ENCODE results near the gene GID8. TPM values are rescaled to one million over a fixed set of nuclear protein-coding genes. Genes with fewer than 3 reads are reported as not detected.
A peak's percentile ranks its signal among the peaks of the same experiment; 100 is the strongest.
"Not testable (repeated sequence)": the region's sequence is repeated elsewhere in the genome, so short reads cannot be mapped to it uniquely, and the experiment has no call there.

GID8 gene
- total RNA-seq, 1 donor from 2014 or later, result 31.5 TPM

DNA sequence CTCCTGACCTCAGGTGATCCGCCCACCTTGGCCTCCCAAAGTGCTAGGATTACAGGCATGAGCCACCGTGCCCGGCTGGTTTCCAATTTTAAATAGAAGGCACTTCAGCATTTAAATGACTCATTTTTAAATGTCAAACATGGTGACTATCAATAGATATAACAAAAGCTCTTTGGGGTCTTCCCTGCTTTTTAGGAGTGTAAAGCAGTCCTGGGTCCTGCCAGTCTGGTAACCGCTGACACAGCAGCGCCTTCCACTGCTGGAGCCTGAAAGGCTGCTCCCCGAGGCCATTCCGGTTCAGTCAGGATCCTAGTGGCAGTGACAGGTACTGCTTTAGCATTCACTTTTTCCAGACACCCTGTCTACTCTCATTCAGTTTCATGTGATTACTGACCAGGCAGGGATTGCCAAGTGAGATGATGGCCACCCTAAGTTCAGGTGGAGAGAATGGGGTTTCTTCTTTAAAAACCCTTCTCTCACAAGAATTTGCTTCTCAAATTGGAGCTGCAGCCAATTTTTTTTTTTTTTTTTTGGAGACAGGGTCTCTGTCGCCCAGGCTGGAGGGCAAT is 16.7 kb upstream of the GID8 start:
- peak; percentile 55 for DNase-seq (ENCODE audit: low spot score)

DNA sequence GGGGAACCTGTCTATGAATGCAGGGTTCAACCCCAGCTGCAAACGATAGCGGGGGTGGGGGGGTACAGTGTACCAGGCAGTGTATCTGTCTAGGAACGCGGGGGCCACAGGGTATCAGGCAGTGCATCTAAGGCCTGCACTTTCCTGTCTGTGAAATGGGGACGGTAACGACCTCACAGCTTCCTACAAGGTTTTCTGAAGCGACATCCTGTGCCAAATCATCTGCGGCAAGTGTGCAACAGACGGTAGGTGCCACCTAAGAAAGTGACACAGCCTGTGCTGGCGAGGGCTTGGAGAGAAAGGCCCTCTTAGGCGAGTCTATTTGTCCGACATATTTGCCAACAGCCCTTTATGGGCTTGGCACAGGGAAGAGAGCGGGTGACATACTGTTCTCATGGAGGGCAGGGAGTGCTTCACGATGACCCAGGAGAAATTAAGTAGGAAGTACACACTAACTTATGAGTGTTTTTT is 15.5 kb upstream of the GID8 start:
- no peak for DNase-seq (ENCODE audit: low spot score)

DNA sequence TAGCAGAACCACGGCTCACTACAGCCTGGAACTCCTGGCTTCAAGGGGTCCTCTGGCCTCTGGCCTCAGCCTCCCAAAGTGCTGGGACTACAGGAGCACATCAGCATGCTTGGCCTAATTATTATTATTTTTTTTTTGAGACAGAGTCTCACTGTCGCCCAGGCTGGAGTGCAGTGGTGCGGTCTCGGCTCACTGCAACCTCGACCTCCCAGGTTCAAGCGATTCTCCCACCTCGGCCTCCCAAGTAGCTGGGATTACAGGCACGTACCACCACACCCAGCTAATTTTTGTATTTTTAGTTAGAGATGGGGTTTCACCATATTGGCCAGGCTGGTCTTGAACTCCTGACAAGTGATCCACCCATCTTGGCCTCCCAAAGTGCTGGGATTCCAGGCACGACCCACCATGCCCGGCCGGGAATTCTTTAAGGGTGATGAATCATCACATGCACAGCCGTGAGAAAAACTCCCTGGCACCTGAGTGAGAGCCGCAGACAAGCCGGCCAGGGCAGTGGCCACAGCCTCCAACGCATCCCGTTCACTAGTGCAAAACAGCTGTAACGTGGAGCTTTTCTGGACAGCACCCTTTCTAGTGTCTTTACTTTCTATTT is 14.8 kb upstream of the GID8 start:
- not testable (repeated sequence) for DNase-seq (ENCODE audit: low spot score)

DNA sequence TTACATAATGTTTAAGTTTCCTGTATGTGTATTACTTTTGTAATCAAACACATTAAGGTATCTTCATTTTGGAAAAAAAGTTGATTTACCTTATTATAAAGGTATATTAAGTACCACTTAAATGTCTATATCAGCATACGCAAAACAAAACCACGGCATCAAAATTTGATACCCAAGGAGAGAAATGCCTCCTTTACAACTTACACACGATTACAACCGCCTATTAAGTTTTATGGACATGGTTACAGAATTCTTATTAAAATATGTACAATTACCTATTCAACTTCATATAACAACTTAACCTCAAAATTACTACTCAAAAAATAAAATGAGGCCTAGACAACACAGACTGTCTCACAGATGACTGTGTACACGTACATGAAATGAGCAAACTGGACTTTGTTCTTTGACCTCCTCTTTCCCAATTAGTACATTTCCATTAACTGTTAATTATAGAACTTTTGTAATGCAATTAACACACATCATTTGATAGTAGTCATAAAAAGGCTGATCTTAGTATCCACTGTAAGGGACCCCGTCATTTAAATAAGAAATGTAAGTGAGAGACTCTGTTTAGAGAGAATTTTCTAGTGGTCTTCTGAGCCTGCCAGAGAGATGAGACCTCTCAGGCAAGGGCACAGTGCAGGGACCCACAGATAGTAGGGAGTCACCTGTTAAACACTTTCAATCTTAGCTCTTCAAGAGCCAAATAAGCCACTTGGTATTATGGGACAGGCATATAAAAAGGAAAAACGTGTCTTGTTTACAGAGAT is 14.1 kb upstream of the GID8 start:
- no peak for DNase-seq (ENCODE audit: low spot score)

DNA sequence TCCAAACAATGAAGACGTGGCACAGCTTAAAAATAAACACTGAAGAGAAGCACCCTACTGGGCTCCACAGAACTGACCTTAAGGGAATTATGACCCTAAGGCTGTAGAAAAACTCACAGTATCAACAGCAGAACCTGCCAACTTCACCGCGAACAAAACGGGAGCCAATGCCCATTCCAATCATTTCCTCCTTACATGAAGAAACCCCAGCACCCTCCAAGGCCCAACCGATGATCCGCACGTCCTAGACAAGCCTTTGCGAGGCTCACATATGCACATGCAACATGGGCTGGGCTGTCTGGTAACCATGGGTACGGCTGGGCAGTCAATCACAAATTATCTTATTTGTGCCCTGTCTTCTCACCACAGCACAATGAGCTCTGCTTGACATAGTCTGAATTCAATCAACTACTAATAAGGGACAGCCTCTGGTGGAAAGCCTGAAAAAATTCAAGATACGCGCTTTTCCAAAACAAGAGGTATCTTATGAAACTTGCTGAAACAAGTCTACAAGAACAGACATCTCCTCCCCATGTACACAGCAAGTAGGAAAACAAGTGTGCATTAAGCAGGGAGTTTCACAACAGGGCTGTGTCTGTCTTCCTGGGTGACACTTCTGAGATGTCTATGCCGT is 13.4 kb upstream of the GID8 start:
- DNase-seq (ENCODE audit: low spot score), result peak; percentile 54

DNA sequence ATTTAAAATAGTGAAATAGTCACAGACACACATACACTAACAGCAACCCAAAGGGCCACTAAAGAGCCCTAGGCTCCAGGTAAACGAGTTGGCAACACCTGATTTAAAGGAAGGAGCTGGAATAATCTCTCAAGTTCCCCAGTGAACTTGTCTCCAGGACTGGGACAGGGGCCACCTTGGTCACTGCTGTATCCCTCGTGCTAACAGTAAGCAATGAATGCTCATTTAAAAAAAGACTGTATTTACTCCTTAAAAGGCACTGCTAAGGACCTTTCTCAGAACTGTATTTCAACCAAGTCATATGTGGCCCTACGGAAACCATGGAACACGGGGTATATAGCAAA is 12.9 kb upstream of the GID8 start:
- DNase-seq (ENCODE audit: low spot score), result no peak

DNA sequence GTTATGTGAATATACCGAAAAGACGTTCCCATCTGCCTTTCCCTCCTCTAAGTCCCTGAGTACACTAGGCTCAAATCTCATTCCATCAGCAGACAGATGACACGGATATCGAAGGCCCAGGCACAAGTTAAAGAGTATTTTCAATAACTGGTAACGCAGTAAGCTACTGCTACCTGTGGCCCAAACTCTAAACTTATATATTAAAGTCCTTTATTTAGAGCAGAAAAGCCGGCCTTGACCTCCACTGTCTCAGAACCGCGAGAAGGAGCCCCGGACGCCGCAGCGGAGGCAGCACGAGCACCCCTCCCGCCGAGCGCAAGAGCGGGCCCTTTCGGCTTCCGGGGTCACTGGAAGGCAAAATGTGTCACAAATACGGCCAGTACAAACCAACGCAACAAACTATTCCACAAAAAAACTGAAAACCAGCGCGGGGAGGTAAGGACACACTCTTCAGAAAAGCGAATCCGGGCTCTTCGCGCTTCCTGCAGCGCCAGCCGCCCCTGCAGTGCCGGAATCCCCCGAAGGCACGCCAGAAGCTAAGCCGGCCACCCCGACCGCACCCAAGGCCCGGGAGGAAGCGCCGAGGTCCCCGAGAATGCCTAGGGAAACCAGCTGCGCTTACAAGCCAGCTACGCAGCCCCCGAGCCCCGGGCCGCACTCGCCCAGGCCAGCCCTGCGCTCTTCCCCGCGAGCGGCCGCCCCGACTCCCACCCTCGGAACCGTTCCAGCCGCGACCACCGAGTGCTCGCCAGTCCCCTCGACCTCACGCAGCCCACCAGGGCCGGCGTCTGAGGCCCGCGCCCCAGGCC is 12.3 kb upstream of the GID8 start:
- DNase-seq (ENCODE audit: low spot score), result peak; percentile 33

DNA sequence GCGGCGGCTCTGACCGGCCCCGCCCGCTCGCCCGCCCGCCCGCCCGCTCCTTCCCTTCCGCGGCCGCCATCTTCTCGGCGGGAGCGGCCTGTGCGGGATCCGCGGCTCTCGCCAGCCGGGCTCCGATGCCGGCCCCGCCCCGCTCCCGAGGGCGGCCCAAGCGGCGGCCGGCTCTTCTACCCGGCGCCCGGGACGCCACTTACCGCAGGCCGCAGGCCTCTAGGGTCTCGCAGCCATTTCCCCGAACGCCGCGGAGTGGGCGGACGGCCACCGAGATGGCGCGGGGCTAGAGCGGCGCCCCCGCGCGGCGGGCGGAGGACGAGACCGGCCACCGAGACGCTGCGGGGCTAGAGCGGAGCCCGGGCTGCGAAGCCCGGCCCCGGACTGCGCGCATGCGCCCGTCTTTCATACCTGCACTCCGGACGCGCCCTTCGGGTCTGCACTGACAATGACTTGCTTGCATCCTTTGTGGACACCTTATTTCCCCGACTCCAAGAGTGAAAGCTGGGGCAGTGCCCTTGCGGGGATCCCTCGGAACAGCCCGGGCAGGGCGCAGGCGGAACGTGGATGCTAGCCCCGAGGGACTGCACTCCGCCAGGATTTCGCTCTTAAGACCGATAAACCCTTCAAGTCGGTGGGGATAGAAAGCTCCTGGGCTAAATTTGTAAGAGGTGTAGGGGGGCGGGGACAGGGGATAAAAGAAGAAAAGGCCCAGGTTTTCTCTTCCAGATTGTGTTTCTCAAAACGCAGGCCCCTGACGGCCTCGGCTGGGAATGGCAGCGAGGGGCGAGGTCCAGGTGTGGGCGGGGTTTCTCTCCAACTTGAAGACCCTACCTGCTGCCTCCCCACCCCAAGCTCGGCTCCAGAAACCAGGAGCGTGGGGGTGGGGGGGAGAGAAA is 11.5 kb upstream of the GID8 start, which contains the start of gene DIDO1:
TSS of gene DIDO1 (minus strand) at position 277 of the 899 bp plus-strand sequence.
- peak; percentile 91 for DNase-seq (ENCODE audit: low spot score)

DNA sequence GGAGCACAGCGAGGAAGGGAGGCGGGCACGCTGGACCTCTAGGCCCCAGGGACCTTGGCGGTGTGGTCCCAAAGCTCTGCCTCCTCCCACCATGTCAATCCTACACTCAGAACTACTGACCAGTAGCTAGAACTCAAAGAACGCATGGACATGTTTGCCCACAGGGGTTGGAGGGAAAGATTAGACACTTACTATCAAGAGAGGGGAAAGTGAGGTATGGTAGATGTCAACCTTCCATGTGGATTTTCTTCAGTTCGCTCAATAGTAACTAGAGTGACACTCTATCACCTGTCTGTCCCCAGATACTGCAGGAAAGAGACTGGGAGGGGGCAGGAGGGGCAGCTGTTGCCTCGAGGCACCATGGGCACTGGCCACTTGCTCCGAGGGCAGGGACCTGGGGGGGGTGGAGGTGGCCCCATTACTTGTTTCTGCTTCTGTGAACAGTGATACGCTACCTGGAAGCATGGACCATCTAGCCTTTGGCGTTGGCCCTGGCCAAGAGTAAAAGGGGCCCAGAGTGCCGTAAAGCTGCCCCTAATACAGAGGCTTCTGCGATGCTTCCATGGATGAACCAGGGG is 10.7 kb upstream of the GID8 start:
- DNase-seq (ENCODE audit: low spot score), result no peak

DNA sequence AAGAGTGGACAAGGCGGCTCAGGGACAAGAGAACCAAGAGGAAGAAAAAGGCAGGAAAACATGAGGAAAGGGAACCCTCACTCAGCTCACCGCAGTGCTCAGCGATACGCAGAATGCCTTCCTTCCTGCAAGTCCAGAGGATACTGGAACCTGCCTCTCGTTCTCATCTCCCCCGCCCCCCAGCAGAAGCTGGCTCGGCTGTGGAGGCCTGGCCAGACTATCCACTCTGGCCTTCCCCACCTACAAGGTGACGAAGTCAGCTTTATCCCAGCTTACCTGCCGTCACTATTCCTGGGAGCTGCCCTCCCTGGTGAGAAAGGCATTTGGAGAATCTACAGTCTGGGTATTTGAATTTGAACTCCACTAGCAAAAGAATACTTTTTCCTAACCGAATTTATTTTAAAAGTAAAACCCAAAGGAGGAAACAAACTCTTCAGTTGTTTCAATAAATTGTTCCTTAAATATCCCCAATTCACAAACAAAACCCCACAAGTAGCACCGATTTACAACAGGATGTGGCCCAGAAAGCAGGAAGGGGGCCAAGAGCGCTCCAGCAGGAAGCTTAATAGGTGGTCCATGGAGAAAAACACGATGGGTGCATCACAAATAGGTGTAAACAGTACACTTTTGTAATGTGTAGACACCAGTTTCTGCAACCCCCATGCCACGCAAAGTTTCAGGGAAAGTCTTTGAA is 9.6 kb upstream of the GID8 start:
- no peak for DNase-seq (ENCODE audit: low spot score)

DNA sequence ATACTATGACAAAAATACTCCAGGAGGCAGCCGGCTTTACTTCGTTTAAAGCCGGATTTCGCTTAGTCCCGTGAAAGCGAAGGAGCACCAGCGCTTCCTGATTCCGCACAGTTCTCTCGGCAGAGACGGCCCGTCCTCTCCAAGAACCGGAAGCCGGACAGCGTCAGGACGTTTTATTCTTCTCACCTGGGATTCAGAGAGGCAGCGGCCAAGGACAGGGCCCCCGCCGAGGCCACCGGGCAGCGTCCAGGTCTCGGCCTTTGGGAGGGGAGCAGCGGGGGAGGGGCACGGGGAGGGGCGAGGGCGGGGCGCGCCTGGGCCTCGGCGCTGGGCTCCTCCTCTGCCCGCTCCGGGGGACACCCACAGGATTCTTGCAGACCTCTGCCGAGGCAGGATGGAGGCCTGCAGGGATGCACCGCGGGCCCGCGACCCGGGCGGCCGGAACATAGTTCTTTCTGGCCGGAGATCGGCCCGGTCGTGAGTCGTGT is 8.9 kb upstream of the GID8 start:
- DNase-seq (ENCODE audit: low spot score), result peak; percentile 80

DNA sequence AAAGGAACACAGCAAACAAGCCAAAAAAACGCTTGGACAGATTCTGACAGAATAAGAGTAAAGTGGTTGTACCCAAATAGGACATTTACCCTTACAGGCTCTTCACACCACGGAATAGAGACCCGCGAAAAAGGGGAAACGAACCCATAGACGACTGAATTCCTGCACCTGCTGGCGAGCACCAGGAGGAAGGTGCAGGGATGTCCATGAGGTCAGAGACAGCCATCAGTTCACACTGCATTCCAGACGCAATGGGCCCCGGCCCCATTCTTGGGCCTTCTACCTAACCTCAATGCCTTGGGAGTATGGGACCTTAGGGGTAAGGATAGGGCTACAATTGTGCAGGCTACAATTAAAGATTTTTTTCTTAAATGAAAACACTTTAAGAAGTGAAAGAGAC is 6.5 kb upstream of the GID8 start:
- no peak for DNase-seq (ENCODE audit: low spot score)

DNA sequence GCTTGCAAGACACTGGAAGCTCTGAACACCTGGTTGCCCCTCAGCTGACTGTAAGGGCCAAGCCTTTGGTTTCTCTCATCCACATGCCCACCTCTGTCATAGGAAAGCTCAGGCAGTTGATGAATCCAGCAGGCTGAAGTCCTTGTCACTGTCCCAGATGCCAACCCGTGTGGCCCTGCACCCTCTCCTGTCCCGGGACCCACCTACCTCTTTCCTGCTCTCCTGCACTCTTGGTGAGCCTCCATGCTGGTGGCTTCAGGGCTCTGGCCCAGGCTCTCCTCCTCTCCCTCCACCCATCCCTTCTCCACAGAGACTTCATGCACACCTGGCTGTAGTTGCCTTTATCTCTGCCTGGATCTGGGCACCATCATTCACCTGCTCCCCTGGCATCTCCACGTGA is 4.0 kb upstream of the GID8 start:
- DNase-seq (ENCODE audit: low spot score), result no peak

DNA sequence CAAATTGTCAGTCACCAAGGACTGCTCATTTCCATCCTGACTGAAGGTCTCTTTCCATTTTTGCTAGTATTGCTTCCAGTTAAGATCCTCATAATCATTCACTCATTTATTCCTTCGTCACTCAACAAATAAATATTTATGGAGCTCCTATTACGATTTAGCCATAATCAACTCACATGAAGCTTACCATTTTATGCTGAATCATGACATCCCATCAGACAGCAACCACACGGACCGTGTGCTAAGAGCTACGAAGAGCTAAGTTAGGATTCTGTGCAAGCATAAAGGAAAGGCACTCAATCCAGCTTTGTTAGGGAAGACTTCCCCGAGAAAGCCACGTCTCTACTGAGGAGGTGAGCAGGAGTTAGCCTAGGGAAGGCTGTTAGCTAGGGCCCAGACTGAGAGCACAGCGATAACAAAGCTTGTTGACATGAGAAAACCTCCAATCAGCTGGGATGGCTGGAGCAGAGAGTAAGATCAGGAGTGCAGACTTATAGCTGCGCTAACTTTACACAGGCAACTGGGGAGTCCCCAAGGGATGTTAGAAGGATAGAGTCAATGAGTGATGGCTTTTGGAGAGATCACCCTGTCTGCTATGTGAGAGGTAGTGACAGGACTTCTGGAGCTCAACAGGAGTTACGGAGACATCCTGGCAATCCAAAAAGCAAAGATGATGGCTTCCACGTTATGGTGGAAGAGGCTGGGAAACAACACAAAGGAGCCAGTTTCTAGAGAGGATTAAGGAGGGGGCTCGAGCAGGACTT is 2.6 kb upstream of the GID8 start:
- no peak for DNase-seq (ENCODE audit: low spot score)

DNA sequence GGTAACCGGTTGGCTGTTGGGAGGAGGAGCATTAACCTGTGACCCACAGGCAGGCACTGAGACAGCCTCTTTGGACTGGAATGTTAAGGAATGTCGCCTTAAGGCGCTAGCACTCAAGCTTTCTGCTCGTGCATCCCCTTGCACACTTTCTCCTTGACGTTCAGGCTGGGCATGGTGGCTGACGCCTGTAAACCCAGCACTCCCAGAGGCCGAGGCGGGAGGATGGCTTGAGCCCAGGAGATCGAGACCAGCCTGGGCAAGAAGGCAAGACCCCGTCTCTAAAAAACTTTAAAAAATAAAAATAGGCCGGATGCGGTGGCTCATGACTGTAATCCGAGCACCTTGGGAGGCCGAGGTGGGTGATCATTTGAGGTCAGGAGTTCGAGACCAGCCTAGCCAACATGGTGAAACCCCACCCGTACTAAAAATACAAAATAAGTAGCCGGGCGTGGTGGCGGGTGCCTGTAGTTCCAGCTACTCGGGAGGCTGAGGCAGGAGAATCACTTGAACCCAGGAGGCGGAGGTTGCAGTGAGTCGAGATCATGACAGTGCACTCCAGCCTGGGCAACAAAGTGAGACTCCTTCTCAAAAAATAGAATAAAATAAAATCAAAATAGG is 1.9 kb upstream of the GID8 start:
- no peak for DNase-seq (ENCODE audit: low spot score)

DNA sequence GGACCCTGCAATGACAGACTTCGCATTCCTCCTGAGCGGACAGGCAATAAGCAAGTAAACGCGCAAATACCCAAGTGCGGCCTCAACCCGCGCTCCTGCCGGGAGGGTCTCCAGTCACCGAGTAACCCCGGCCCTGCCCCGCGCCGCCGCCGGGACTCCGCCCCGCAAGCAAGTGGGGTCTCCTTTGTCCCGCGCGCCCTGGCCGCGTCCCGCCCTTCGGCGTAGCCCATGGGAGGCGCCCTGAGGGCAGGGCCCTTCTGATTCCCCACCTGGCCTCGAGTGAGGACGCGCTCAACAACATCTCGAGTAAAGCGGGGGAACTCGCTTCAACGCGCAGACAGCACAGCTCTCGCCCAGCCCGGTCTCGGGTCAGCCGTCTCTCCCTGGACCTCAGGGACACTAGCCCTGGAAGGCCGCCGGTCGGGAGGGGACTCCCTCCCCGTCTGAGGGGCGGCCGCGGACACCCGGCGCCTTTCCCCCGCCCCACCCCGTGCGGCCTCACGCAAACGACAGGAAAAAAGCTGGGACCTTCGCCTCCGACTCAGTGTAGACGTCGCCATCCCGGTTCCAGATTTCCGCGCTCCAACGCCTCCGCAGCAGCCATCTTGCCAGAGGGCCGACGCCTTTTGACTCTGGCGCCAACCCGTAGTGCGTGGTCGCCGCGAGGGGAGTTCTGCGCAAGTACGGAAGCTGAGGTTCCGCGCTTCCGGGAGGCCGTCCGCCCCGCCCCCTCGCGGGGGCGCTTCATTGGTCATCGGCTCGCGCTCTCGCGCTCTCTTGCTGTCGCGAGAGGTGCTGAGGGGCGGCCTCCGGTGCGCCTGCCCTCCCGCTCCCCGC is 461 bp upstream of the GID8 start:
- DNase-seq (ENCODE audit: low spot score), result peak; percentile 96

DNA sequence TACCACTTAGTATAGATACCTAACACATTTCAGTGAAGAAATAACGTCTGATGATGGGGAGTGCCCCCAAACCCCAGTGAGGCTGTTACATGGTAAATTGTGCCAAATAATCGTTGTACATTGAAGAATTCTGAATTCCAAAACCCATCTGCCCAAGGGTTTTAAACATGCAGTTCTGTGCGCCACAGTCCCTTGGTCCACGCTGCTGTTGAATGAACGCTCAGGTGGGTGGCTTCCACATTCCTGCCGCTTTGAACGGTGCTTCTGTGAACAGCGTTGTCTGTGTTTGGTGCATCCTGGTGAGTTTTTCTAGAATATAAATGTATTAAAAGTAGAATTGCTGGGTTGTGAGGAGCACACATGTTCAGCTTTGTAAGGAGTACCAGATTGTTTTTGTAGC is 2.9 kb downstream of the GID8 start:
- no peak for DNase-seq (ENCODE audit: low spot score)
